ENCODE measurements around the gene RMRP. TPM values are rescaled to one million over a fixed set of nuclear protein-coding genes. Genes with fewer than 3 reads are reported as not detected.
A peak's percentile ranks its signal among the peaks of the same experiment; 100 is the strongest.
"Not testable (repeated sequence)": the region's sequence is repeated elsewhere in the genome, so short reads cannot be mapped to it uniquely, and the experiment has no call there.

Gene RMRP
- total RNA-seq, 2 donors from 2014 or later: 5,785 to 10,768 TPM

GRCh38 chr9:35636135-35636876 is 21.5 kb downstream of the RMRP start:
- H3K4me3 Mint-ChIP-seq: peak overlapping the region; percentile 28
- H3K4me1 Mint-ChIP-seq: peaks cover 20% of the 10 kb centered on the region
- no peaks in the 10 kb centered on the region for H3K27me3 Mint-ChIP-seq
- ATAC-seq (replicated peaks): no peak
- peak overlapping the region; percentile 9 for H3K27ac Mint-ChIP-seq
- H3K36me3 Mint-ChIP-seq (ENCODE audit: low read depth): peaks cover 10% of the 10 kb centered on the region
- peaks cover 4% of the 10 kb centered on the region for H3K9me3 Mint-ChIP-seq

DNA sequence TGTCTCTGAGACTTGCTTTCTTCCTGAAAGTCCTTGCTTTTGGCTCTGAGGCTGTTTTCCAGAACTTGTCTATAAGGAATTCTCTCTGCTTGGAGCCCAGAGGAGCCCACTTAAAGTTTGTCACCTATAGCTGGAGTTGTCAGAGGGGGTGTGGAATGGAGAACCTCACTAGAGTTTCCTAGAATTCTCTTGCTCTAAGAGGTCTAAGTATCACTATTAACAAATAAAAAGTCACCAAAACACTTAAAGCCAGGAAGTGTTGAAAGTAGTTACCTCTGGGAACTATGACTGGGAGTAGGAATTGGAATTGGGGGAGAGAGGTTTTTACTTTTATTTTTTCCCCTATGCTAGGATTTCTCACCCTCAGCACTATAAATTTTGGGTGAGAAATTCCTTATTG is 22.1 kb downstream of the RMRP start:
- Mint-ChIP-seq H3K9me3 (peaks cover 4% of the 10 kb centered on the region), H3K36me3 (ENCODE audit: low read depth) (peaks cover 6% of the 10 kb centered on the region), H3K4me1 (peaks cover 20% of the 10 kb centered on the region), H3K27ac (peak overlapping the region; percentile 9), H3K4me3 (peak overlapping the region; percentile 28), H3K27me3 (no peaks in the 10 kb centered on the region)
- ATAC-seq (replicated peaks): no peak

DNA sequence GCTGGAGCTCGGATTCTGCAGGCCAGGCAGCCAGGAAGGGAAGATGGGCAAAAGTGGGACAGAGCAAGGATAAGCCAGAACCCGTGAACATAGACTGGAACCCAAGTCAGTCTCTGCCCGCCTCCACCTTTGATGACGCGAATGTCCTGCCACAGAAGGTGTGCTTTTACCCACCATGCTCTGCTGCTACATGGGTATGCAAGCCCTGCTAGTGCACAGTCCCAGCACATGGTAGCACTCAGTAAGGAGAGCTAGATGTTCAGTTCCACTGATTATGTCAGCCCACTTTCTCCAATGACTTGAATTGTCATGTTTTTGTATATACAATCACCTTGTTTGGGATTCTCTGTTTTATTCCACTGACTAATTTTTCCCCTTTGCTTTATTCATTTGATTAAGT is 28.2 kb downstream of the RMRP start:
- Mint-ChIP-seq H3K27me3 (no peaks in the 10 kb centered on the region), H3K27ac (no peak overlapping the region), H3K4me3 (no peak overlapping the region), H3K36me3 (ENCODE audit: low read depth) (no peaks in the 10 kb centered on the region), H3K4me1 (no peaks in the 10 kb centered on the region), H3K9me3 (no peaks in the 10 kb centered on the region)
- peak; percentile 21 for ATAC-seq (replicated peaks)

- Mint-ChIP-seq H3K4me3 (no peak overlapping the region), H3K27ac (no peak overlapping the region), H3K36me3 (ENCODE audit: low read depth) (no peaks in the 10 kb centered on the region), H3K9me3 (no peaks in the 10 kb centered on the region), H3K4me1 (no peaks in the 10 kb centered on the region), H3K27me3 (no peaks in the 10 kb centered on the region)
- ATAC-seq (replicated peaks): no peak
These were observed 29.3 kb downstream of the RMRP start for GRCh38 chr9:35628389-35628991.

GRCh38 chr9:35627575-35627974 is 30.2 kb downstream of the RMRP start:
- H3K4me1 Mint-ChIP-seq: no peaks in the 10 kb centered on the region
- H3K36me3 Mint-ChIP-seq (ENCODE audit: low read depth): no peaks in the 10 kb centered on the region
- H3K27me3 Mint-ChIP-seq: no peaks in the 10 kb centered on the region
- H3K9me3 Mint-ChIP-seq: no peaks in the 10 kb centered on the region
- H3K4me3 Mint-ChIP-seq: no peak overlapping the region
- no peak for ATAC-seq (replicated peaks)
- H3K27ac Mint-ChIP-seq: no peak overlapping the region

DNA sequence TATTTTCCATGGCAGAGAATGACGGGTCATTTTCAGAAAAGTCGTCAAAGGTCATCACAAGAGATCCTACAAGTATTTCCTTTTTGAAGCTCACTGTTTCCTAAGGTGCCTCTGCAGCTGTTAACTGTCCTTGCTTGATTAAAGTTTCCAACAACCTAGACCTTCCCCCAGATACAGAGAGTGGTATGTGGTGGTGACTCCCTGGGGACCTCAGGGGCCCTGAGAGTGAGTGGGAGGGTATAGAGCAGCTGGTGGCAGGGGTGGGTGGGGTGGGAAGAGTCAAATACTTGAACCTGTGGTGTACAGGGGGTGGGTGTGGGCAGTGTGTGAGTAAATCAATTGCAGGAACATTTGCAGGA is 38.0 kb downstream of the RMRP start:
- H3K36me3 Mint-ChIP-seq (ENCODE audit: low read depth): peaks cover 6% of the 10 kb centered on the region
- peak overlapping the region; percentile 92 for H3K4me3 Mint-ChIP-seq
- ATAC-seq (replicated peaks): peak; percentile 73
- H3K27me3 Mint-ChIP-seq: no peaks in the 10 kb centered on the region
- peak overlapping the region; percentile 94 for H3K27ac Mint-ChIP-seq
- H3K9me3 Mint-ChIP-seq: no peaks in the 10 kb centered on the region
- peaks cover 33% of the 10 kb centered on the region for H3K4me1 Mint-ChIP-seq

GRCh38 chr9:35618854-35619799 is 38.7 kb downstream of the RMRP start:
- H3K27me3 Mint-ChIP-seq: no peaks in the 10 kb centered on the region
- peak overlapping the region; percentile 92 for H3K4me3 Mint-ChIP-seq
- no peaks in the 10 kb centered on the region for H3K9me3 Mint-ChIP-seq
- peaks cover 6% of the 10 kb centered on the region for H3K36me3 Mint-ChIP-seq (ENCODE audit: low read depth)
- peak; percentile 77 for ATAC-seq (replicated peaks)
- peaks cover 33% of the 10 kb centered on the region for H3K4me1 Mint-ChIP-seq
- H3K27ac Mint-ChIP-seq: peak overlapping the region; percentile 94

GRCh38 chr9:35618325-35618727 is 39.5 kb downstream of the RMRP start, which contains the start of gene CD72:
Gene CD72 (minus strand): TSS chr9:35618413. CDS start chr9:35618303, 110 bp downstream.
- ATAC-seq (replicated peaks): no peak
- peak within 1 kb of the TSS; percentile 92 for H3K4me3 Mint-ChIP-seq
- no peaks in the 10 kb centered on the region for H3K27me3 Mint-ChIP-seq
- H3K27ac Mint-ChIP-seq: peak within 1 kb of the TSS; percentile 94
- peaks cover 6% of the 10 kb centered on the region for H3K36me3 Mint-ChIP-seq (ENCODE audit: low read depth)
- H3K9me3 Mint-ChIP-seq: no peaks in the 10 kb centered on the region
- peaks cover 33% of the 10 kb centered on the region for H3K4me1 Mint-ChIP-seq

DNA sequence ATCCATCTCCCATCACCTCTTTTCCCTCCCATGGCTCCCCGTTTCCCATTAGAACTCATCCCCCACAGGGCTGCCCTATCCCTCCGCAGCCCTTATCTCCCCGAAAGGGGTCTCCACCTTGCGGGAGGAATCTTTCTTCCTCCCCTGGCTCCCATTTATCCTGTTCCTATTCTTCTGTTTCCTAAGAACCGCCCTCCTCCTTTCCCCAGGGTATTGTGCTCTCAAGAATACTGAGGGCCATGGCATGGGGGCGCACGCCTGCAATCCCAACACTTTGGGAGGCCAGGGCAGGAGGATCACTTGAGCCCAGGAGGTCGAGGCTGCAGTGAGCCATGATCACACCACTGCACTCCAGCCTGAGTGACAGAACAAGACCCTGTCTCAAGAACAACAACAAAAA is 40.3 kb downstream of the RMRP start:
- Mint-ChIP-seq H3K36me3 (ENCODE audit: low read depth) (peaks cover 6% of the 10 kb centered on the region), H3K27ac (peak overlapping the region; percentile 94), H3K4me1 (peaks cover 33% of the 10 kb centered on the region), H3K9me3 (no peaks in the 10 kb centered on the region), H3K4me3 (peak overlapping the region; percentile 92), H3K27me3 (no peaks in the 10 kb centered on the region)
- no peak for ATAC-seq (replicated peaks)

DNA sequence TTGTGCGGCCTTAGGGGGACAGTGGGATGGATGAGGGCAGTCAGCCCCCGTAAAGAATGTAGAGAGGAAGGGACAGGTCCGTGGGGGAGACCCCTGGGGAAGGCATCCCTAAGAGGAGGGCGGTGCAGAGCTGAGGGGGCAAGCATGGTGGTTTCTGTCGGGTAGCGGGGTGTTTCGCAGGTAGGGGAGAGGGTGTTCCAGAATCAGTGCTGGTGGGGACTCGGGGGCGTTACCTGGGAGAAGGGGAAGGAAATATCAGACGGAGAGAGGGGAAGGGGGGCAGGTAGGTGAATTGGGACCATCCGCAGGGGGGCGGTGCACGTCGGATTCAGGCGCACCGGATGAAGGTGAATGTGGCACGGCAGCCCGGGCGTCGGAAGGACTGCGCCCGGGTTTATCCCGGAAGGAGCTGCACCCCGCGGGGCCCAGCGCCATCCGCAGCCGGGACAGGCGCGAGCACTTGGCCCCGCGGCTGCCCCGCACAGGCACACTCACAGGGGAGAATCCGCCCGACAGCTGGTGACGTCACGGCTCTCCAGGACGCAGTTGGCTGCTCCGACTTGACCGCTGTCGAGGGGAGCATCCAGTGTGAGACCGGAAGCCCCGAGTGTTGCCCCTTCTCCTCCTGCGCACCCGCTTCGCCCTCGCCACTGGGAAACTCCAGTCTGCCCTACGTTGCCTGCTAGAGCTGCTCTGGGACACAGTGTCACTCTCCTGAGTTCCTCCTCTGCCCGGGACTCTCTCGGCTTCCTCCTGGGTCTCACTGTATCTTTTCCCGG is 40.9 kb downstream of the RMRP start:
- H3K36me3 Mint-ChIP-seq (ENCODE audit: low read depth): peaks cover 6% of the 10 kb centered on the region
- ATAC-seq (replicated peaks): peak; percentile 68
- peak overlapping the region; percentile 92 for H3K4me3 Mint-ChIP-seq
- no peaks in the 10 kb centered on the region for H3K27me3 Mint-ChIP-seq
- H3K4me1 Mint-ChIP-seq: peaks cover 33% of the 10 kb centered on the region
- H3K27ac Mint-ChIP-seq: peak overlapping the region; percentile 94
- H3K9me3 Mint-ChIP-seq: no peaks in the 10 kb centered on the region

DNA sequence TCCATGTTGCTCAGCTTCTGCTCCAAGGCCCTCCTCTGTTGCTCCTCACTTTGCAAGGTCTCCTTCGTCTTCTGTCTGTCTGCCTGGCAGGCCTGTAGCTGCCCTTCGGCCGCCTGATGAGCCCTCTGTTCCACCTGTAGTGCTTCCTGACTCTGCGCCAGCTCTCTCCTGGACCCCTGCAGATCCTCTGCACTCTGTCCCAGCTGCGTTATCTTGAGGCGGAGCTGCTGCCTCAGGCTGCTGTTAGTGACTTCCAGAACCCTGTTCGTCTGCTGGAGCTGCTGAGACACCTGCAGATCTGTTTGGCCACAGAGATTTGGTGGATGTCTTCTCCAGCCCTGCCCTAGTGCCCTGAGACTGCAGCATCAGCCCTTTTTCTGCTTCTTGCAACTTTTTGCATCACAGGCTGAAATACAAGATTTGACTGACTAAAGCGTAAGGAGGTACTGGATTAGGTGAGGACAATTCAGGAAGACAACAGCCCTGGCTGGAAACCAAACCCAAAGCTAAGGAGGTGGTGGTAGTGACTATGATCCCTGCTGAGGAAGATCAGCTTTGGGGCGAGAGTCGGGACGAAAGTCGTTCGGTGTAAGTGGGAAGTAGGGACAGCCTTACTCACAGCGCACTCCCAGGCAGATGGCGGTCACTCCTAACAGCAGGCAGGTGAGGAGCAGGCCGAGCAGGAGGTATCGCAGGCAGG is 41.7 kb downstream of the RMRP start:
- no peak for ATAC-seq (replicated peaks)
- H3K4me3 Mint-ChIP-seq: peak overlapping the region; percentile 92
- peak overlapping the region; percentile 94 for H3K27ac Mint-ChIP-seq
- no peaks in the 10 kb centered on the region for H3K27me3 Mint-ChIP-seq
- H3K4me1 Mint-ChIP-seq: peaks cover 39% of the 10 kb centered on the region
- H3K9me3 Mint-ChIP-seq: no peaks in the 10 kb centered on the region
- H3K36me3 Mint-ChIP-seq (ENCODE audit: low read depth): peaks cover 6% of the 10 kb centered on the region

GRCh38 chr9:35612843-35613242 is 45.0 kb downstream of the RMRP start:
- Mint-ChIP-seq H3K4me1 (peaks cover 22% of the 10 kb centered on the region), H3K27me3 (no peaks in the 10 kb centered on the region), H3K4me3 (no peak overlapping the region), H3K27ac (no peak overlapping the region), H3K9me3 (no peaks in the 10 kb centered on the region), H3K36me3 (ENCODE audit: low read depth) (peaks cover 20% of the 10 kb centered on the region)
- ATAC-seq (replicated peaks): no peak

DNA sequence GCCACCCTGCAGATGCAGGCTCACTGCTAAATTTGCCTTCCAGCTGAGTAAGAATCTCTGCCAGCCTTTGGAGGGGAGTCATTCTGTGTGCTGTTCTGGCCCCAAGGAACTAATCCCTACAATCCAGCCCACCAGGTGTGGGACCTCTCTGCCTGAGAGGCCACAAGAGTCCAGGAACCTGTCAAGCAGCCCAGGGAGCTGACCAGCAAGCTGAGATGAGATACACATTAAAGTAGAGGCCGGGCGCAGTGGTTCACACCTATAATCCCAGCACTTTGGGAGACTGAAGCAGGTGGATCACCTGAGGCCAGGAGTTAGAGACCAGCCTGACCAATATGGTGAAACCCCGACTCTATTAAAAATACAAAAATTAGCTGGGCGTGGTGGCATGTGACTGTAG is 45.8 kb downstream of the RMRP start:
- ATAC-seq (replicated peaks): not testable (repeated sequence)

More for the DNA sequence above, 45.8 kb downstream of the RMRP start:
- not testable (repeated sequence) for H3K27me3 Mint-ChIP-seq, H3K9me3 Mint-ChIP-seq, H3K4me3 Mint-ChIP-seq
- peaks cover 22% of the 10 kb centered on the region for H3K36me3 Mint-ChIP-seq (ENCODE audit: low read depth)
- peaks cover 21% of the 10 kb centered on the region for H3K4me1 Mint-ChIP-seq
- H3K27ac Mint-ChIP-seq: peak overlapping the region; percentile 40

Data from activated T-helper 17 cell treated with anti-CD3 and anti-CD28 coated beads, Interleukin-2, amount 50 U/mL, for 72 hours (primary cell).